Adrenal gland (tissue), 5 donors: Measurements from ENCODE around the gene ETFB.

ENCODE experiments used
- POLR2A ChIP-seq, 2 donors: fragments of 450-650 bp; IDR thresholded peaks; one replicate each; pipeline ENCODE4 v1.6.1; 2017; ENCODE audit warnings: antibody characterized with exemption in 2 of 2, mild to moderate bottlenecking in 2 of 2, moderate library complexity in 1 of 2
- TF ChIP-seq, protein P1 (sequence below), 6 experiments: fragments of 450-650 bp in 4 of 6; fragments of 200-600 bp in 2 of 6; sonication (generic) in 1 of 6; IDR thresholded peaks; 1 replicate in 5 of 6; 2 replicates in 1 of 6; pipeline versions ENCODE4 v1.5.1 to v1.8.0; 2016 to 2021; ENCODE audit warnings: antibody characterized with exemption in 6 of 6, mild to moderate bottlenecking in 2 of 6, moderate library complexity in 1 of 6
- donor health status: DM: no; HTN: no; CAD: no.

DNA sequence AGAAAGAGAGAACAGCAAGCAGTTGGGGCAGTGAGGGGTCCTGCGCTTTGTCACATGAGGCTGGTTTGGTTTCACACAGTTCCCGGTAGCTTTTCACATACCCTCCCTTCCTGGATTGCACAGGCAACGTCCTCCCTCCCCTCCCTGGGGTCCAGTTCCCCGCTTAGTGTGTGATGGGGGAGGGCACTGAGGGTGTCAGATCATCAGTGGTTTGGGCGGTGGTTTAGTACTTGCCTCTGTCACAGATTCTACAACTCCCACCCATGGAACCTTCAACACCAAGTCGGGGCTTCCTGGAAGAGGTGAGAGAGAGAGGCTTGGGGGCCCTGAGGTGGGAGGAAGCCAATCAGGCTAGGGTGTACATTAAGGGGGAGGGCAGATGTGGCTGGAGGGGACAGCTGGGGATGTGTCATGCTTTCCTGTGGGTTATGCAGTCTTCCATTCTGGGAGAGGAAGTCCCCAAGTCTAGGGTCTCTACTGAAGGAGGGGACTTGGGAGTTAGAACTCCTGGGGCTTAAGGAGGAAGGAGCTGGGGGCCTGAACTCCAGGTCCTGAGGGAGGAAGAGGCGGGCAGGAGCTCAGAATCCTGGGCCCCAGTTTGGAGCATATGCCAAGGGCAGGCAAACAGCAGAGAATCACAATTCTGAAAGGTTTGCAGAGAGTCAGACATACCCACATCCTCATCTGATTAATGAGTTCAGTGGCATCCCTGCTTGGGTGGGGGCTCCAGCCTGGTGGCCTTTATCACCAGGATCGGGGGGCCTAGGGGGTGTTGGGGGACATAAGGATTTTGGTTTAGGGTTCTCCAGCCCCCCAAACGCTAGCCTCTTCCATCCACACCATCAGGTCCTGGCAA, 6.7 kb upstream of the ETFB start, which contains the start of gene NKG7:
- TF ChIP-seq, protein P1, sequence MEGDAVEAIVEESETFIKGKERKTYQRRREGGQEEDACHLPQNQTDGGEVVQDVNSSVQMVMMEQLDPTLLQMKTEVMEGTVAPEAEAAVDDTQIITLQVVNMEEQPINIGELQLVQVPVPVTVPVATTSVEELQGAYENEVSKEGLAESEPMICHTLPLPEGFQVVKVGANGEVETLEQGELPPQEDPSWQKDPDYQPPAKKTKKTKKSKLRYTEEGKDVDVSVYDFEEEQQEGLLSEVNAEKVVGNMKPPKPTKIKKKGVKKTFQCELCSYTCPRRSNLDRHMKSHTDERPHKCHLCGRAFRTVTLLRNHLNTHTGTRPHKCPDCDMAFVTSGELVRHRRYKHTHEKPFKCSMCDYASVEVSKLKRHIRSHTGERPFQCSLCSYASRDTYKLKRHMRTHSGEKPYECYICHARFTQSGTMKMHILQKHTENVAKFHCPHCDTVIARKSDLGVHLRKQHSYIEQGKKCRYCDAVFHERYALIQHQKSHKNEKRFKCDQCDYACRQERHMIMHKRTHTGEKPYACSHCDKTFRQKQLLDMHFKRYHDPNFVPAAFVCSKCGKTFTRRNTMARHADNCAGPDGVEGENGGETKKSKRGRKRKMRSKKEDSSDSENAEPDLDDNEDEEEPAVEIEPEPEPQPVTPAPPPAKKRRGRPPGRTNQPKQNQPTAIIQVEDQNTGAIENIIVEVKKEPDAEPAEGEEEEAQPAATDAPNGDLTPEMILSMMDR (IDR thresholded peaks at IDR 0.05), result no peak
- no peak for TF ChIP-seq POLR2A (IDR thresholded peaks at IDR 0.05)
